Stimulated activated CD8-positive, alpha-beta memory T cell treated with anti-CD3 and anti-CD28 coated beads, Interleukin-15, amount 100 ng/mL, for 48 hours (primary cell): Measurements from ENCODE around the gene PRM2.

Source experiments
- DNase-seq, 2 donors: peaks; one replicate each; pipeline ENCODE4 v3.0.0-alpha.2; 2020; ENCODE audit warnings: low read depth in 2 of 2

Gene PRM2

DNA sequence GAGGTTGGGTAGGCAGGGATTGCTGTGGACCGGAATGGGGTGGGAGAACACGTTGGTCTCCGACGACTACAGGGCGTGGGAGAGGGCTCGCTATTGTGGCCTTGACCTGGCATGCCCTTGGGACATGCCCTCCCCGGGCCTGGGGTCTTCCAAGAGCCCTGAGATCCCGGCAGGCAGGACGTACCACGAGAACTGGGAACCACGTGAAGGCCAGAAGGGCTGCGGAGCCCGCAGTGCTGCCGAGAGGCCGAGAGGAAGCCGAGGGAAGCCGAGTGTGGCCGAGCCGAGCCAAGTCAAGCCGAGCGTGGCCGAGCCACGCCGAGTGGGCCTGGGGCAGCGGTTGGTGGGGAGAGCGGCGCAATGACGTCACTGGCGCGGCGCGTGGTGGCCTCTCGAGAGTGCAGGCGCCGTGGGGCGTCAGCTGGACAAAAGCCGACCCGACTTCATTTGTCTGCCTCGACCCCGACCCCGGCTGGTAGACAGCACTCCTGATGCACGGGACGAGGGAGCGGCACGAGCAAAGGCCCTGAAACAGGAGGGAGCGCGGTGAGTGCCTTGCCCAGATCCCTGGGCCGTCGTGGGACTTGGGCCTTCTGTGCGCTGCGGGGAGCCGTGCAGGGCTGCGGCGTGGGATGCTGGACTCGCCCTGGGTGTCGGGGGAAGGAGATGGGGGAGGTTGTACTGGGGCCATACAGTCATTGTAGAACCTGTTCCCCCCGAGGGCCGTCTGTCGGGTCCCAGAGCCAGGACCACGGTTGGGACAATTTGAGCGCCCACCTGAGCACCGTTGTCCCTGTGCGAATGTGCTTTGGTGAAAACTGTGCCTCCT lies 26.8 kb downstream of the PRM2 start:
- no peak for DNase-seq

- no peak for DNase-seq
Measured at GRCh38 chr16:11248133-11248532, 28.1 kb downstream of the PRM2 start.

DNA sequence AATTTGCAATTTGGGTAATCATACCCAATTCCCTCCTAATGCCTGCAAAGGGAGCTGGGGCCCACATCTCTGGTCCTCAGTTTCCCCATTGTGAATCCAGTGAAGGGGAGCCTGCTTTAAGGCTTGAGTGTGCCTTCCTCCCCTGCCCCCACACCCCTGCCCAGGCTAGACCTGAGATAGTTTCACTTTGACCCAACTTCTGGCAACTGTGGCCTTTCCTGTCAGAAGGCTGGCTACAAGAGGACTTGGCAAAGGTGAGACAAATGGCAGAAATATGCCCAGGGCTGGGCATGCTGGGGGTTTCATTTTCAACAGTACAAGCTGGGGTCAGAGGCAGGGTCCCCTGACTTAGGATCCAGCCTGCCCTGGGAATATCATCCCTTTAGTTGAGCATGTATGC lies 30.3 kb downstream of the PRM2 start:
- no peak for DNase-seq

- no peak for DNase-seq
Measured at GRCh38 chr16:11245222-11245737, 31.0 kb downstream of the PRM2 start.

DNA sequence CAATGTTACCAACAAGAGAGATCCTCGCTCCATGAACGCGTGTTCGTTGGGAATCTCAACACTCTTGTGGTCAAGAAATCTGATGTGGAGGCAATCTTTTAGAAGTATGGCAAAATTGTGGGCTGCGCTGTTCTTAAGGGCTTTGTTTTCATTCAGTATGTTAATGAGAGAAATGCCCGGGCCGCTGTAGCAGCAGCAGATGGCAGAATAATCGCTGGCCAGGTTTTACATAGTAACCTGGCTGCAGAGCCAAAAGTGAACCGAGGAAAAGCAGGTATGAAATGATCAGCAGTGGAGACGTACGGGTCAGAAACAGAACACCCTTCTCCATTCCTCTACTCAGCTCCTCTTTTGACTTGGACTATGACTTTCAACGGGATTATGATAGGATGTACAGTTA lies 33.6 kb downstream of the PRM2 start:
- DNase-seq: no peak

- DNase-seq: no peak
Measured at GRCh38 chr16:11241480-11242204, 34.6 kb downstream of the PRM2 start.

DNA sequence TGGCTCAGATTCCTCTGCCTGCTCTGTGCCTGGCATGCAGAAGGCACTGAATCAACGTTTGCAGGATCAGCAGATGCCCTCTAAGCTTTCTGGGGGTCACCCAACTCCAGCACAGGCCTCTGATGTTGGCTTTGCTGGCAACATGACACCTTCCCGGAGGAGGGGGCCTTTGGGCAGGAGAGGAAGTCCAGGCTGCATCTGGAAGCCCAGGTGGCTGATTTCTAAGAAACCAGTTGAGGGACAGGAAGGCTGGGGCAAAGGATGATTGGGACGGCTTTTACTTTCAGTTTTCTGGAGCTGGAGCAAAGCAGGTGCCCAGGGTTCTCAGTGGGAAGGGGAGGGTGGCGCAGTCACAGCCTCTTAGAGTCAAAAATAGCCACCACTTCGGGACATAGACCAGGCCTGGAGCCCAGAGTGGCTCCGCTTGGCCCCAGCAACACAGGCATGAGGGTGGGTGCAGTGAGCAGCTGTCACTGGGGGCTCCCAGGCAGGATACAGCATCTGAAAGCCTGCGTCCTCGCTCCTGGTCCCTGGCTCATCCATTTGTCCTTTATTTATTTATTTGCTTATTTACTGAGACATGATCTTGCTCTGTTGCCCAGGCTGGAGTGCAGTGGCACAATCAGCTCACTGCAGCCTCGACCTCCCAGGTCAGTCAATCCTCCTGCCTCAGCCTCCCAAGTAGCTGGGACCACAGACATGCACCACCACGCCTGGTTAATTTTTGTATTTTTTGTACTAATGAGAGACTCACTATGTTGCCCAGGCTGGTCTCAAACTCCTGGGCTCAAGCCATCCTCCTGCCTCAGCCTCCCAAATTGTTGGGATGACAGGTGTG lies 35.4 kb downstream of the PRM2 start:
- DNase-seq: no peak

- no peak for DNase-seq
Measured at GRCh38 chr16:11239644-11240632, 36.3 kb downstream of the PRM2 start.

GRCh38 chr16:11238272-11239202 lies 37.7 kb downstream of the PRM2 start:
- no peak for DNase-seq

DNA sequence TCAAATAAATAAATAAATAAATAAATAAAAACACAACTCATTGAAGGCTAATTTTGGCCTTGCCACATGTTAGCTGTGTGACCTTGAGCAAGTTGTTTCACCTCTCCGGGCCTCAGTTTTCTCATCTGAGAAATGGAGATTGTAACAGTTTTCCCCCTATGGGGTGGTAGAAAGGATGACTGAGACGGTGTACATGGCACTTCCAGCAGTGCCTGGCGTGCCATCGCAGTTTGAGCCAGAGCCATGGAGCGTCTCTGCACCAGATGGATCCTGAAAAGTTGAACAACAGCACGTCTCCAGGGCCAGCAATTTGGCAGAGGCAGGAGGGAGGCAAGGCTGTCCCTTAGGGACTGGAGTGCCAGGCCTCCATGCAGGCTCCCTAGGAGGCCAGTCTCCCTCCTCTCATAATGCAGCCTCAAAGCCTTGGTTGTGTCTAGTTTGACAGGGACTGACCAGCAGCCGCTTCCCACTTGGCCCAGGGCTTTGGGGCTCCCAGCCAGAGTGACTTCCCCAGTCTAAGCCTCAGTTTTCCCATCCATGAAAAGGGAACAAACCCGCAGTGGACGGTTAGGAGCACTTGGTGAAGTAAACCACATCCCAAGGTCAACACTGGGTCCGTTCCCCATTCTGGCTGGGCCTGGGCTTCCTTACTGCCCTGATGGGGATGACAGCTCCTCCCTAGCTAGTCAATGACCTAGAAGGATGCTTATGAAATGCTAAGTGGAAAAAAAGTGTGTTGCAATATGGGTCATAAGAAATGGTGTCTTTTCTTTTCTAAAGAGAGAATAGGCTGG lies 39.6 kb downstream of the PRM2 start:
- DNase-seq: no peak

GRCh38 chr16:11235703-11235991 lies 40.6 kb downstream of the PRM2 start:
- no peak for DNase-seq

GRCh38 chr16:11234884-11235702 lies 41.2 kb downstream of the PRM2 start:
- no peak for DNase-seq

GRCh38 chr16:11233727-11234376 lies 42.4 kb downstream of the PRM2 start:
- DNase-seq: peak; percentile 80 to 87

DNA sequence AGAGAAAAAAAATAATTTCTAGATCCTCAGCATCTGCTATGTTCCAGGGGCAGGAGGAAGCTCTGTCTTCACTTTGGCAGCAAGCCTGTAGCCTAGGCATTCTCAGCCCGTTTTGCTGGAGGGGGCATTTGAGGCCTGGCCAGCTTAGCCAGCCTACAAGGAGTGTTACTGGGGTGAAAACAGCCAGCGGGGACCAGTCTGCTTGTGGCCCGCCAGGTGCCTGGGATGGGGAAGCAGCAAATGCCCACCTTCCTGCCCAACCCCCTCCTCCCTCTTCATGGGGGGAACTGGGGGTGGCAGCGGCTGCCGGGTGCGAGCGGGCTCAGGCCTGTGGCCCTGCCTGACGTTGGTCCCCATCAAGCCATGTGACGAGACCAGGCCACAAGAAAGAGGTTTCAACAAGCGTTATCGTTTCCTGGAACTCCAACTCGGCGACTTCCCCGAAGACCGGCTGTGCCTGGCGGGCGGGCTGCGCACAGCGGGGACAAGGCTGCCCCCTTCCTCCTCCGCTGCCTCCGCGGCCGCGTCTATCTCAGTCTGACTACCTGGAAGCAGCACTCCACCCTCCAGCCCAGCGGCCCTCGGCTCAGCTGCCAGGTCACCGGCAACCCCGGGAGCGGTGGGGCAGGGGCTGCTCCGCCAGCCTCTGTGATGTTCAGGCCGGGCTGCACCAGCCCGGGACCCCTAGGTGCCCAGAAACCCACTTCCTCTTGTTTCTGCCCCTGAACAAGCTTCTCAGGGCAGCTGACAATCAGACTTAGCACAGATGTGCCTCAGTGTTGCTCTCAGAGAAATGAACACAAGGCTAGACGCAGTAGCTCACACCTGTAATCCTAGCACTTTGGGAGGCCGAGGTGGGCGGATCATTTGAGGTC lies 43.2 kb downstream of the PRM2 start:
- DNase-seq: peak; percentile 93

DNA sequence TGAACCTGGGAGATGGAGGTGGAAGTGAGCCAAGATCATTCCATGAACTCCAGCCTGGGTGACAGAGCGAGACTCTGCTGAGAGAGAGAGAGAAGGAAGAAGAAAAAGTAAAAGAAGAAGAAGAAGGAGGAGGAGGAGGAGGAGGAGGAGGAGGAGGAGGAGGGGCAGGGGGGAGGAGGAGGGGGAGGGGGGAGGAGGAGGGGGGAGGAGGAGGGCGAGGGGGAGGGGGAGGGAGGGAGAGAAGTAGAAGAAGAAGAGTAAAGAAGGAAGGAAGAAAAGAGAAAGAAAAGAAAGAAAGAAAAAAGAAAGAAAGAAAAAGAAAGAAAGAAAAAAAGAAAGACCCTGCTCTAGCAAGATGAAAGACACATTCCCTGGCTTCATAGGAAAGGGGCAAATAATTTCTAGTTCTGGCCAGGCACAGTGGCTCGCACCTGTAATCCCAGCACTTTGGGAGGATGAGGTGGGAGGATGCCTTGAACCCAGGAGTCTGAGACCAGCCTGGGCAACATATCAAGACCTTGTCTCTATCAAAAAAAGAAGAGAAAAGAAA lies 43.9 kb downstream of the PRM2 start:
- DNase-seq: no peak

DNA sequence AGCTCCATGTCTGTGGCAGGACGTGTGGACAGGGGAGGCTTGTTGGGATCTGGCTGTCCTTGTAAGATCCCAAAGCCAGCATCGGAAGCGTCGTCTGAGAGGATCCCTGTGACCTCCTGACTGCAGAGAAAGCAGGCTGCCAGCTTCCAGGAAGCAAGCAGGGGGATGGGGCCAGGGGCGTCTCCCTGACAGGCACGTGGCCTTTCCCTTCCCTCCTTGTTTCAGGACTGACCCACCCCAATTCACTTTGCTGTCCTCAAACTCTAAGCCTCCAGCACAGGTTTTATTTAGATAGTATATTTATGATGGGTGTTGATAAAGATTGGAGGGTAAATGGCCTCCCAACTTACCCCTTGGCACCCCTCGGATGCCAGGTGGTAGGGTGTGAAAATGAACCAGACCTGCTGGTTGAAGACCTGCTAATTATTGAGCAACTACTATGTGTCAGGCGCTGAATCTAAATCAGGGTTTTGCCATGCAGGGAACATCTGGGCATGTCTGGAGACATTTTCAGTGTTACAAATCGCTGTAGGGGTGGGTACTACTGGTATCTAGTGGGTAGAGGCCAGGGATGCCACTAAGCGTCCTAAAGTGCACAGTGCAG lies 44.8 kb downstream of the PRM2 start:
- DNase-seq: no peak
